ENCODE measurements around the gene RAI2. TPM values are rescaled to one million over a fixed set of nuclear protein-coding genes. Genes with fewer than 3 reads are reported as not detected.

The RAI2 gene
- total RNA-seq, 1 donor from 2014 or later = 0.63 TPM

DNA sequence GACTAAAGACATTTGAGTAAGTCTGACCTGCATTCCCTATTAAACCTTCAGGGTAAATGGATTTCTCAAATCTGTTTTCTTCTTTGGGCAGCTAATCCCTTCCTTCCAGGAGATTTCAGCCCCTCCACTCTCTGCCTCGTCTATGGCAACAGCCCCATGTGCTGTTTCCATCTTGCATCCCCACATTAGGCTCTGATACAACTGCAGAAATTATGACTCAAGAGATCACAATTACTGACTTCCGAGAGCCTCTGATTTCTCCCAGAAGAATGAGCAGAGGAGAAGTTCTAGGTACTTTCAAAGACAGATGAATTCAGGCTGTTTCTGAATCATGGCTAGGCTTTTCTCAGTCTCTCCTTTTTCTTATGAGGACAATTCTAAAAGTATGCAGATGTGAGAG is 38.7 kb downstream of the RAI2 start:
- no peak for DNase-seq (ENCODE audit: low read depth, low spot score)
- H3K9me3 Mint-ChIP-seq = peaks cover 10% of the 10 kb centered on the region
- H3K4me1 Mint-ChIP-seq = no peaks in the 10 kb centered on the region
- peaks cover 3% of the 10 kb centered on the region for H3K36me3 Mint-ChIP-seq (ENCODE audit: low read depth)
- H3K27ac Mint-ChIP-seq (ENCODE audit: unreplicated experiment) = no peak overlapping the region
- TF ChIP-seq, protein P1, sequence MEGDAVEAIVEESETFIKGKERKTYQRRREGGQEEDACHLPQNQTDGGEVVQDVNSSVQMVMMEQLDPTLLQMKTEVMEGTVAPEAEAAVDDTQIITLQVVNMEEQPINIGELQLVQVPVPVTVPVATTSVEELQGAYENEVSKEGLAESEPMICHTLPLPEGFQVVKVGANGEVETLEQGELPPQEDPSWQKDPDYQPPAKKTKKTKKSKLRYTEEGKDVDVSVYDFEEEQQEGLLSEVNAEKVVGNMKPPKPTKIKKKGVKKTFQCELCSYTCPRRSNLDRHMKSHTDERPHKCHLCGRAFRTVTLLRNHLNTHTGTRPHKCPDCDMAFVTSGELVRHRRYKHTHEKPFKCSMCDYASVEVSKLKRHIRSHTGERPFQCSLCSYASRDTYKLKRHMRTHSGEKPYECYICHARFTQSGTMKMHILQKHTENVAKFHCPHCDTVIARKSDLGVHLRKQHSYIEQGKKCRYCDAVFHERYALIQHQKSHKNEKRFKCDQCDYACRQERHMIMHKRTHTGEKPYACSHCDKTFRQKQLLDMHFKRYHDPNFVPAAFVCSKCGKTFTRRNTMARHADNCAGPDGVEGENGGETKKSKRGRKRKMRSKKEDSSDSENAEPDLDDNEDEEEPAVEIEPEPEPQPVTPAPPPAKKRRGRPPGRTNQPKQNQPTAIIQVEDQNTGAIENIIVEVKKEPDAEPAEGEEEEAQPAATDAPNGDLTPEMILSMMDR (conservative IDR thresholded peaks at IDR 0.05) = no peak
- H3K27me3 Mint-ChIP-seq (ENCODE audit: low read depth) = no peaks in the 10 kb centered on the region
- H3K4me3 Mint-ChIP-seq = no peak overlapping the region

- Mint-ChIP-seq H3K4me3 (no peak overlapping the region), H3K27me3 (ENCODE audit: low read depth) (peaks cover 3% of the 10 kb centered on the region), H3K9me3 (no peaks in the 10 kb centered on the region), H3K4me1 (no peaks in the 10 kb centered on the region), H3K36me3 (ENCODE audit: low read depth) (no peaks in the 10 kb centered on the region), H3K27ac (ENCODE audit: unreplicated experiment) (no peak overlapping the region)
- no peak for DNase-seq (ENCODE audit: low read depth, low spot score)
- TF ChIP-seq, protein P1 (conservative IDR thresholded peaks at IDR 0.05) = no peak
Observed at GRCh38 chrX:17820100-17820499, 41.0 kb downstream of the RAI2 start.

DNA sequence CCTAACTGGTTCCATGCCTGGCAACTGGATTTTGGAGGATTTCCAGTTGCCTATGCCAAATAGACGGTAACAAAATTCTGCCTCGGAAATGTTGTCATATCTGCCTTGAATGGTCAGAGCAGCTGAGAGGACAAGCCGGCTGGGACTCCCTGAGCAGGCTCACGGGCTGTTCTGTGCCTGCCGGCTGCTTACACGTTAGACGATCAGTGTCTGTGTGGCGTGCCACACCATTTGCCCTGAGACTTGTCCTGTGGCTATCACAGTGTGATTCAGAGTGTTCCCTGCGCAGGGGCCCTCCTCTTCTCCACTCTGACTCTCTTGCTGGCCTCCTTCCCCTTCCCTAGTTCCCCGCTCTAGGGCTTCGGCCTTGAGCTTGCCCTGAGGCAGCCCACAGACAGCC is 42.4 kb downstream of the RAI2 start:
- TF ChIP-seq, protein P1 (conservative IDR thresholded peaks at IDR 0.05) = no peak
- Mint-ChIP-seq H3K4me1 (no peaks in the 10 kb centered on the region), H3K9me3 (no peaks in the 10 kb centered on the region), H3K36me3 (ENCODE audit: low read depth) (no peaks in the 10 kb centered on the region), H3K27ac (ENCODE audit: unreplicated experiment) (no peak overlapping the region), H3K27me3 (ENCODE audit: low read depth) (peaks cover 3% of the 10 kb centered on the region), H3K4me3 (no peak overlapping the region)
- no peak for DNase-seq (ENCODE audit: low read depth, low spot score)

DNA sequence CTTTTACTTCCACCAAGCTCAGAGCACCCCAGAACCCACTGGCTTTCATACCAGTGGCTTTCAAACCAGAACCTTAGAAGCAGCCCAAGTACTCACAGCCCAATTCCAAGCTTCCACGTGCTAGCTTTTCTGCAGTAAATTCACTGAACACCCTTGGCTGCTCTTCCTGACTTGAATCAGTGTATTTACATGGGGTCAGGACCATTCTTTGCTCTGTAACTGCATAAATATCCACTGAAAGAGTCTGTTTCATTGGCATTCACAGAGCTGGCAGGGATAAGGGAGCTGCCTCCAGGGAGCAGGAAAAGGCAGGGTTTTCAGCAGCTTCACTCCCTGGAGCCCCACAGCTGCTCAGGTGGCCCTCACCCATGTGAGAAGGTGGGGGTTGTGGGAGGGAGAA is 43.8 kb downstream of the RAI2 start:
- H3K36me3 Mint-ChIP-seq (ENCODE audit: low read depth) = no peaks in the 10 kb centered on the region
- H3K9me3 Mint-ChIP-seq = no peaks in the 10 kb centered on the region
- no peak for DNase-seq (ENCODE audit: low read depth, low spot score)
- no peaks in the 10 kb centered on the region for H3K4me1 Mint-ChIP-seq
- TF ChIP-seq, protein P1 (conservative IDR thresholded peaks at IDR 0.05) = no peak
- H3K4me3 Mint-ChIP-seq = no peak overlapping the region
- peaks cover 3% of the 10 kb centered on the region for H3K27me3 Mint-ChIP-seq (ENCODE audit: low read depth)
- no peak overlapping the region for H3K27ac Mint-ChIP-seq (ENCODE audit: unreplicated experiment)

- DNase-seq (ENCODE audit: low read depth, low spot score) = no peak
- TF ChIP-seq, protein P1 (conservative IDR thresholded peaks at IDR 0.05) = no peak
- H3K4me3 Mint-ChIP-seq = no peak overlapping the region
- H3K4me1 Mint-ChIP-seq = no peaks in the 10 kb centered on the region
- H3K27ac Mint-ChIP-seq (ENCODE audit: unreplicated experiment) = no peak overlapping the region
- no peaks in the 10 kb centered on the region for H3K36me3 Mint-ChIP-seq (ENCODE audit: low read depth)
- peaks cover 3% of the 10 kb centered on the region for H3K27me3 Mint-ChIP-seq (ENCODE audit: low read depth)
- no peaks in the 10 kb centered on the region for H3K9me3 Mint-ChIP-seq
Observed at GRCh38 chrX:17814557-17814956, 46.5 kb downstream of the RAI2 start.

- Mint-ChIP-seq H3K36me3 (ENCODE audit: low read depth) (no peaks in the 10 kb centered on the region), H3K4me3 (no peak overlapping the region), H3K27me3 (ENCODE audit: low read depth) (peaks cover 3% of the 10 kb centered on the region), H3K27ac (ENCODE audit: unreplicated experiment) (no peak overlapping the region), H3K4me1 (no peaks in the 10 kb centered on the region), H3K9me3 (no peaks in the 10 kb centered on the region)
- TF ChIP-seq, protein P1 (conservative IDR thresholded peaks at IDR 0.05) = no peak
- DNase-seq (ENCODE audit: low read depth, low spot score) = no peak
Observed at GRCh38 chrX:17814059-17814458, 47.0 kb downstream of the RAI2 start.

Measured in neural crest cell (in vitro differentiated cells).